Islet precursor cell (in vitro differentiated cells): ENCODE measurements around the gene ZSWIM3.

Source experiments
- DNase-seq: peaks from one replicate; pipeline ENCODE4 v3.0.0-alpha.2; 2018

The ZSWIM3 gene

GRCh38 chr20:45910670-45911485, 53.5 kb downstream of the ZSWIM3 start:
- peak; percentile 100 for DNase-seq

- DNase-seq = peak; percentile 91
Measured at GRCh38 chr20:45911486-45912343, 54.3 kb downstream of the ZSWIM3 start, which contains the start of gene PLTP. TSS of gene PLTP (minus strand) at chr20:45912155. CDS start at chr20:45911452, 703 bp downstream.

- DNase-seq = no peak
Measured at GRCh38 chr20:45912344-45912682, 54.9 kb downstream of the ZSWIM3 start.

- DNase-seq = no peak
Measured at GRCh38 chr20:45913116-45913515, 55.7 kb downstream of the ZSWIM3 start.

- no peak for DNase-seq
Measured at GRCh38 chr20:45917790-45918141, 60.4 kb downstream of the ZSWIM3 start.

GRCh38 chr20:45918182-45918737, 60.8 kb downstream of the ZSWIM3 start:
- no peak for DNase-seq

- no peak for DNase-seq
Measured at GRCh38 chr20:45918779-45919537, 61.5 kb downstream of the ZSWIM3 start.

GRCh38 chr20:45919542-45920399, 62.4 kb downstream of the ZSWIM3 start:
- DNase-seq = no peak

- DNase-seq = no peak
Measured at GRCh38 chr20:45920462-45921336, 63.3 kb downstream of the ZSWIM3 start.

GRCh38 chr20:45921337-45922189, 64.1 kb downstream of the ZSWIM3 start:
- DNase-seq = no peak

GRCh38 chr20:45924391-45925261, 67.2 kb downstream of the ZSWIM3 start:
- DNase-seq = no peak

GRCh38 chr20:45925821-45926506, 68.5 kb downstream of the ZSWIM3 start:
- DNase-seq = no peak

GRCh38 chr20:45926731-45927070, 69.3 kb downstream of the ZSWIM3 start:
- no peak for DNase-seq

GRCh38 chr20:45927071-45927878, 69.9 kb downstream of the ZSWIM3 start:
- DNase-seq = no peak
